ENCODE results near the gene RABL6.
"Not testable (repeated sequence)": the region's sequence is repeated elsewhere in the genome, so short reads cannot be mapped to it uniquely, and the experiment has no call there.

The RABL6 gene

DNA sequence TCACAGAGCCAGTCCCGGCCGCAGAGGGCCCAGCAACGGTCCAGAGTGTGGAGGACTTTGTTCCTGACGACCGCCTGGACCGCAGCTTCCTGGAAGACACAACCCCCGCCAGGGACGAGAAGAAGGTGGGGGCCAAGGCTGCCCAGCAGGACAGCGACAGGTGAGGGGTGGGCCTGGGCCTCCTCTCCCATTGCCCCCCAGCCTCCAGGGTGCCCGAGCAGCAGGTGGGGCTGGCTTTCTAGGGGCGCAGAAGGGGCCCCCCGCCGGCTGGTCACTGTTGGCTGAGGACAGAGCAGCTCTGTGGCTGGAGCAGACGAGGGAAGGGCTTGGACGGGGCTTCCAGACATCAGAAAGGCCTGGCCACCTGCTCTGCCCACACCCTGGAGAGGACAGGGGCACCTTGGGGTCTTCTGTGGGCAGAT lies 30.1 kb downstream of the RABL6 start:
- not testable (repeated sequence) for DNase-seq

DNA sequence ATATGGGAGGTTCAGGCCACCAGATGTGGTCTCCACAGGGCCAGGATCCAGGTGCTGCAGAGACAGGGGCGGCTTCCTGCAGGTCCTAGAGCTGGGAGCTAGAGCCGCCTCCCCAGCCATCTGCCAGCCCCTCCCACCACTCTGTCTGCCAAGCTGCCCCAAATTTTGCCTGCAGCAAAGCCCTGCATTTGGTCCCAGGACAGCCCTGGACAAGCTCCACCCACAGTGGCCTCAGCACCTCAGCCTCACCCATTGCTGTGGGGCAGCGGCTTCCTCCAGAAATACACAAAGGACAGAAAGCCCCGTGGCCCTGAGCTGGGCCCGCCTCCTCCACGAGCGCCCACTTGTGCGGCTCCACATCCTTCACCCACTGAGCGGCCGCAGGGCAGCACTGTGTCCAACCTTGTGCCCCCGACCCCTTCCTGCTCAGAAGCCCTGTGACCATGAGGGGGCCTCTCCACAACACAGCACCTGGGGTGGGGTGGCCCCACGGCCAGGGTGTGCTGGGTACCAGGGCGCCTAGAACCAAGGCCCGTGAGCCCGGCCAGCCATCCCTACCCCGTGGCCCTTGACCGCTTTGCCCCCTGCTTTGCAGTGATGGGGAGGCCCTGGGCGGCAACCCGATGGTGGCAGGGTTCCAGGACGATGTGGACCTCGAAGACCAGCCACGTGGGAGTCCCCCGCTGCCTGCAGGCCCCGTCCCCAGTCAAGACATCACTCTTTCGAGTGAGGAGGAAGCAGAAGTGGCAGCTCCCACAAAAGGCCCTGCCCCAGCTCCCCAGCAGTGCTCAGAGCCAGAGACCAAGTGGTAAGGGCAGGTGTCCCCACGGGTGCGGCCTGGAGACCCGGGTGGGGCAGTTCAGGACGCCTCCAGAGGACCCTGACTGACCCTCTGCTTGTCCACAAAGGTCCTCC lies 30.8 kb downstream of the RABL6 start:
- DNase-seq = no peak

DNA sequence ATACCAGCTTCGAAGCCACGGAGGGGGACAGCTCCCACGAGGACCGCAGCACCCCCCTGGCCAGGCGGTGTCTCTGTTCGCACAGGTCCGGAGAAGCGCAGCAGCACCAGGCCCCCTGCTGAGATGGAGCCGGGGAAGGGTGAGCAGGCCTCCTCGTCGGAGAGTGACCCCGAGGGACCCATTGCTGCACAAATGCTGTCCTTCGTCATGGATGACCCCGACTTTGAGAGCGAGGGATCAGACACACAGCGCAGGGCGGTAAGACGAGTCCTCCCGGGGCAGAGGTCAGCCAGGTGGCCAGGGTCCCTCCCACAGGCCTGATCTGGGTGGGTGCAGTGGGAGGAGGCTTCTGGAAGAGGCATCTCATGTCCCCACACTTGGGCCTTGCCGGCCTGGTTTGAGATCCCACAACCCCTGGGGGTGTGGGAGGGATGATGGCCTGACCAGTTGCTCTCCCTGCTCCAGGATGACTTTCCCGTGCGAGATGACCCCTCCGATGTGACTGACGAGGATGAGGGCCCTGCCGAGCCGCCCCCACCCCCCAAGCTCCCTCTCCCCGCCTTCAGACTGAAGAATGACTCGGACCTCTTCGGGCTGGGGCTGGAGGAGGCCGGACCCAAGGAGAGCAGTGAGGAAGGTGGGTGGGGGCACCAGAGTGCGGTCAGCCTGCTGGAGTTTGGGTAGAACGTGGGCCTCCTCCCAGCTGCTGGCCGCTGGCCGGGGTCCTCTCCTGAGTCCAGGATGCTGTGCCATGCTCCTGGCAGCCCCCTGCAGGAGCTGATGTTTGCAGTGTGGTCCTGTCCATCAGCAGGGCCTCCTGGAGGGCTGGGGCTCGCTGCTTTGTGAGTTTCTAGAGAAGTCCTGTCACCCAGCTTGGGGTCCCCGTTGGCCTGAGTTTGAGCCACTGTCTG lies 31.7 kb downstream of the RABL6 start:
- no peak for DNase-seq

DNA sequence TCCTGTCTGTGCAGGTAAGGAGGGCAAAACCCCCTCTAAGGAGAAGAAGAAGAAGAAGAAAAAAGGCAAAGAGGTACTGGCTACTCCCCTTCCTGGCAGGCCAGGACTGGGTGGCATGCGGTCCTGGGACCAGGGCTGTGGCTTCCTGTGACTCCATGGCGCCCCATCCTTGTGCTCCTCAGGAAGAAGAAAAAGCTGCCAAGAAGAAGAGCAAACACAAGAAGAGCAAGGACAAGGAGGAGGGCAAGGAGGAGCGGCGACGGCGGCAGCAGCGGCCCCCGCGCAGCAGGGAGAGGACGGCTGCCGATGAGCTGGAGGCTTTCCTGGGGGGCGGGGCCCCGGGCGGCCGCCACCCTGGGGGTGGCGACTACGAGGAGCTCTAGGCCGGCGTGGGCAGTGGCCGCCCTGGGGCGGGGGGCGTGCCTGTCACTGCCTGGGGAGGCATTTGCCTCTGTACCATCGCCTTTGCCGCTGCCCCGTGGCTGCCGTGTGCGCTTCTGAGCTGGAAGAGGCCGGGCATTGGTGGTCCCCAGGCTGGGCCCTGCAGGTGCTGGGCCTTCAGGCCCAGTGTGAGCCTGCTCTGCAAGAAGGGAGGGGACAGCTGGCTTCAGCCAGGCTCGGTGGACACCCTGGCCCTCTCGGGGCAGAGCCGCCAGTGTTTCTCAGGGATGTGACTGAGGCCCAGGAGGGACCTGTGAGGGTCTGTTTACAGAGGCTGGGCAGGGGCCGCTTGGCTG lies 32.6 kb downstream of the RABL6 start:
- no peak for DNase-seq

DNA sequence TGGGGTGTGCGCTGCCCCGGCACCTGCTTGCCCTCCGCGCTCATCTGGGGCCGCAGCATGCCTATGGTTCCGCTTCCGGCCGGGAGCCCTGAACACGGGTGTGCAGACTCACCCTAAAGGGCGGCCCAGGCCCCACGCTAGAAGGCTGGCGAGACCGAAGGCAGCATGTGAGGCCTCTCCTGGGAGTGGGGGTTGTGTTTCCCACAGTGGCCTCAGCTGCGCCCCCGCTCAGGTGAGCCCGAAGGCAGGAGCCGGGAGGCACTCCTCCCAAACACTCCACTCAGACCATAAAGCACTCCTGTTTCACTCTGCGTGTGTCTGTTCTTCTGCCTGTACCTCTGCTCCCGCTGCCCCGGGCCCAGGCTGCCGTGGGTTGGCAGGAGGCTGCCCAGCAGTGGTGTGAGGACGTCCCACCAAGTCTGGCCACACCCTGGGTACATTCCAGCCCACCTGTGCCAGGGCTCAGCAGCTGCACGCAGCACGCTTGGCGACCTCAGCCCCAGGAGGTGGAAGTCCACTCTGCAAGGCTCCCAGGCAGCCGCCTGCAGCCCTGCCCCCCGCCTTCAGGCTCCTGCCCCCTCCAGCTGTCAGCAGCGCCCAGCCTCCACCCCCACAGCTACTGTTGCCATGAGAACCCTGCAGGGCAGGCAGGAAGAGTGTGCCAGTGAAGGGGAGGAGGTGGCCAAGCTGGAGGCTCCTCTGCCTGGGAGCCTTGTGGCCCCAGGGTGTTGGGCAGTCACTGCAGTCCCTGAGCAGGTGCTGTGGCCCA lies 33.3 kb downstream of the RABL6 start:
- peak; percentile 52 for DNase-seq

DNA sequence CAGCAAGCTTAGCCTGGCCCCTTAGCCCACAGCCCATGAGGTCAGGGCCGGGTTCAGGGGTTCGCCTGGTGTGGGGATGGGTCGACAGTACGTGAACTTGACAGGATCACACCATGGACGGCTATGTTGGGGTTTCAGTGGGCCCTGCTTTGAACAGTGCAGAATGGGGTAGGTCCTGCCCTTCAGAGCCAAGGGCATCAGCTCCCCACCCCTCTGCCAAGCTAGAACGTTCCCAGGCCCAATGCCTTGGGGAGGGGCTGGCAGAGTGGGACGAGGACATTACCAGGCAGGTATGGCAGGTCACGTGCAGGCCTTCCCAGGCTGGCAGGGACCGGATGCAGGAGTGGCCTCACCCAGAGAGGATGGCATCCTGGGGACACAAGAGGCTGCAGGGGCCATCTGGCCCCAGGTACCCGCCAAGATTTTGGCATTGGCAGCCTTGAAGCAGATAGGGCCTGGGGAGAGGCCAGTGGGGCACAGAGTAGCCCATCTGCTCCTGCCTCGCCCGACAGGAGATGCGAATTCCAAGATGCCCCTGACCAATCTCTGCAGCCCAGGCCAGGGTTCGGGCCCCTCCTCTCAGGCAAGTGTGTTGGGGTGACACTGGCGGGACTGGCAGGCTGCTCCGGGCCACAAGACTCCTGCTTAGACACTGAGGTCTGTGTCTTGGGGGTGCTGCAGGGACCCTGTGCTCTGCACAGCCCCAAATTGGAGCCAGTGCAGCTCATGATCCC lies 34.1 kb downstream of the RABL6 start:
- not testable (repeated sequence) for DNase-seq

DNA sequence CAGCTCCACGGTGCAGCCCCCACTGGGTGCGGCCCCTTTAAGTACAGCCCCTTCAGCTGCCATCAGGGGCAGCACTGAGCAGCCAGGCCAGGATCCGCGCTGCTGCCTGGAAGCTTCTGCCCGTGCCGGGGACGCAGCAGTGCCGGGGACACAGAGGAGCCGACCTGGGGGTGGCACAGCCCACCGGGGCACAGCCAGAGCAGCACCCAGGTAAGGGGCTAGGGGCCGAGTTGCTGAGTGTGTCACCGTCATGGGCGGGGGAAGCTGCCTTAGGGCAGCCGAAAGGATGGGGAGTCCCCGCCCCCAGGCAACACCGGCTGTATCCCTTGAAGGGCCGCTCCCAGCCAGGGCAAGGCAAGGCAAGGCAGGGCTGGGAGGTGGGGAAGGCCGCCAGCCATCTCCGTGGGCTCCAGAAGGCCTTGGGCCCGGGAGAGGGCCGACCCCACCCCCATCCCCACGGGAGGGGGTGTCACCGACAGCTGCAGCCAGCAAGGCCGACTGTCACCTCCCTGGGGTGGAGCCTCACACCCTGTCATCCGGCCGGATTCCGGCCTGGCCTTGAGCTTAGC lies 34.7 kb downstream of the RABL6 start, which contains the start of gene AJM1:
Gene AJM1, plus strand, starts transcription at position 99 of the 569 bp plus-strand sequence. CDS start 1,937 bp downstream, outside the sequence.
- peak; percentile 57 for DNase-seq

DNA sequence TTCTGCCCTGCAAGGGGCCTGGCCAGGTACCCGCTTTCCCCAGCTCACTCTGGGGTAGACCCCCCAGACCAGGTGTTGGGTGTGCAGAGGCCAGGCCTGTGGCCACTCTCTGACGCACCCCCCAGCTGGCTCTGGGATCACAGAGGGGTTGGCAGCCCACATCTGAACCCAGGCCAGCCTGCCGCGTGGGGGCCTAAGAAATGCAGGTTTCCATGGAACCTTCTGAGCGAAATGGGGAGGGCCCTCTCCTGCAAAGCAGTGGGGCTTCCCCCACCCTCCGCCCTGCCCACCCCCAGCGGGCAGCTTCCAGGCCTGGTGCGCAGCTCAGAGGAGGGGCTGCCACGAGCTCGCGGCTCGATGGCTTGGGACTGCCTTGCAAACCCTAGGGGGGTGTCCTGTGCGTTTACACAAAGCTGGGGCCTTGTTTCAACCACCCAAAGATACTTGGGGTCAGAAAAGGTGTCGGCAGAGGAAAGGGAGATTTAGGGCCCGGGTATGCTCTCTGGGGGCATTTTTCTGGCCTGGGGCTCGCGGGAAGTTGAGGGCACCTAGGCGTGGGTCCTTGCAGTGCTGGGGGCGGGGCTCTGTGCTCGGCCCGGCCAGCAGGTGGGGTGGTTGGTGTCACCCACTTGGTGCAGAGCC lies 35.5 kb downstream of the RABL6 start:
- DNase-seq = not testable (repeated sequence)

DNA sequence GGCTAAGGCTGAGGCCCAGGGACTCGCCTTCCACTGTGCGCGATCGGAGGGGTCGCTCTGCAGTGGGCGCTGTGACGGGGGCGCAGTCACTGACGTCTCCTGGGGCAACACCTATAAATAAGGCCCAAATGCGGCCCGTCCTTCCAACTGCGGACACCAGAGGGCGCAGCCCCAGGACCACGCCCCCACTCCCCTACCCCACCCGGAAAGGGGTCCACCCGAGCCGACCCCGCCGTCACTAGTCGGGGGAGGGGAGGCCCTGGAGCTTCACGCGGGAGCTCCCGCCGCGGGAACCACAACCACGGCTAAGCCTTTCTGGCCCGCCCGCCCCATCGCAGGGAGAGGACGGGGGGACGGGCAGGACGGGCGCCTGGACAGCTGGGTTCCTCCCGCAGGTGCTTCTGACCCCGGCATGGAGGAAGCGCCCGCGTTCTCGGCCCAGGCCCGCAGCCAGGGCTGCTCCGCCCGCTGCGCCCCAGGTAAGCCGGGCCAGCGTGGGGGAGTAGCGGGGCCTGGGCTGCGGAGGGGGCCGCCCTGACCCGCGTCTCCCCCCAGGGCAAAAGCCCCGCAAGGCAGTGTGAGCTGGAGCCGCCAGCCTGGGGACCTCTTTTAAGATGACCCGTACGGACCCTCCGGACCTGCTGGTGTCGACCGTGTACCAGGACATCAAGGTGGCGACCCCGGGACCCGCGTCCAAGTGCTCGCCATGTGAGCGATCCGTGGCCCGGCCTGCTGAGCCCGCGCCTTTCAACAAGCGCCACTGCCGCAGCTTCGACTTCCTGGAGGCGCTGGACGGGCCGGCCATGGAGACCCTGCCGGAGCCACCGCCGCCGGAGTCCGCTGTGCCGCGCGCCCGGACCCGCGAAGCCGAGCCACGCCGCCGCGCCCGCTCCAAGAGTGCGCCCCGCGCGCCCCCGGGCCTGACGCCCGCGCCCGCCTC lies 36.3 kb downstream of the RABL6 start:
- not testable (repeated sequence) for DNase-seq

DNA sequence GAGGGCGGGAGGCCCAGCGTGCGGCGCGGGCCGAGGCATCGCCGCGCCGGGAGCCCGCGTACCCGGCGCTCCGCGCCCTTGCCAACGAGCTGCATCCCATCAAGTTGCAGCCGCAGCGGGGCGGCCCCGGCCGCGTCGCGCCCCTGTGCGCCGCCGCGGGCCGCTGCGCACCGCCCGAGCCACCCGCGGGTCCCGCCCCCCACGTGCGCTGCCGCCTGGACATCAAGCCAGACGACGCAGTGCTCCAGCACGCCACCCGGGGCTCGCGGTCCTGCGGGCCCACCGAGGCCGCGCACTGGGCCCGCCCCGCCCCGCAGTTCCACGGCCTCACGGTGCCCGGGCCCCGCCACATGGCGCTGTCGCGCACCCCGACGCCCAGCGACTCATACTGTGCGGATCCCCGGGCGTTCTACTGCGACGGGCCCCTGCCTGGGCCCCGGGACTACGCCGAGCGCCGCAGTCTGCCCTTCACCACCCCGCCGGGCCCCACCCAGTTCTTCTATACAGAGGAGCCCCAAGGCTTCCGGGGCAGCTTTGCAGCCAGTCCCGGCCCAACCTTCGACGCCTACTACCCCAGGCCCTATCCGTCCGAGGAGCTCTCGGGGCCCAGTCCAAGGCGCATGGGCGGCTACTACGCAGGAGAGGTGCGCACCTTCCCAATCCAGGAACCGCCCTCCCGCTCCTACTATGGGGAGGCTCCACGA lies 37.2 kb downstream of the RABL6 start:
- no peak for DNase-seq

DNA sequence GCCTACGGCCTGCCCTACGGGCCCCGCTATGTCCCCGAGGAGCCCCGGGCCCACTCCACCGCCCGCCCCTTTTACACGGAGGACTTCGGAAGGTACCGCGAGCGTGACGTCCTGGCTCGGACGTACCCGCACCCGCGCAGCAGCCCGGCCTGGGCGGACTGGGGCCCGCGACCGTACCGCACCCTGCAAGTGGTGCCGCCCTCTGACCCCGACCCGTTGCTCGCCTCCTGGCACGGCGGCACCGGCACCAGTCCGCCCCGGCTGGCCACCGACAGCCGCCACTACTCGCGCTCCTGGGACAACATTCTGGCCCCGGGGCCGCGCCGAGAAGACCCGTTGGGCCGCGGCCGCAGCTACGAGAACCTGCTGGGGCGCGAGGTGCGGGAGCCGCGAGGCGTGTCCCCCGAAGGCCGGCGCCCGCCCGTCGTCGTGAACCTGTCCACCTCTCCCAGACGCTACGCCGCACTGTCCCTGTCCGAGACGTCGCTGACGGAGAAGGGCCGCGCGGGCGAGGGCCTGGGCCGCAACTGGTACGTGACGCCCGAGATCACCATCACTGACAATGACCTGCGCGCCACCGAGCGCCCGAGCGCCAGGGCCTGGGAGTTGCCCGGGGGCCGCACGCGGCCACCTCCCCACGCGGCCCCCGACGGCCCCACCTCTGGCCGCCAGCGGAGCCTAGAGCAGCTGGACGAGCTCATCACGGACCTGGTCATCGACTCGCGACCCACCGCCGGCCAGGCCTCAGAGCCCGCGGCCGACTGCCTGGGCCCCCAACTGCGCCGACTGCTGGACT lies 37.9 kb downstream of the RABL6 start:
- no peak for DNase-seq

DNA sequence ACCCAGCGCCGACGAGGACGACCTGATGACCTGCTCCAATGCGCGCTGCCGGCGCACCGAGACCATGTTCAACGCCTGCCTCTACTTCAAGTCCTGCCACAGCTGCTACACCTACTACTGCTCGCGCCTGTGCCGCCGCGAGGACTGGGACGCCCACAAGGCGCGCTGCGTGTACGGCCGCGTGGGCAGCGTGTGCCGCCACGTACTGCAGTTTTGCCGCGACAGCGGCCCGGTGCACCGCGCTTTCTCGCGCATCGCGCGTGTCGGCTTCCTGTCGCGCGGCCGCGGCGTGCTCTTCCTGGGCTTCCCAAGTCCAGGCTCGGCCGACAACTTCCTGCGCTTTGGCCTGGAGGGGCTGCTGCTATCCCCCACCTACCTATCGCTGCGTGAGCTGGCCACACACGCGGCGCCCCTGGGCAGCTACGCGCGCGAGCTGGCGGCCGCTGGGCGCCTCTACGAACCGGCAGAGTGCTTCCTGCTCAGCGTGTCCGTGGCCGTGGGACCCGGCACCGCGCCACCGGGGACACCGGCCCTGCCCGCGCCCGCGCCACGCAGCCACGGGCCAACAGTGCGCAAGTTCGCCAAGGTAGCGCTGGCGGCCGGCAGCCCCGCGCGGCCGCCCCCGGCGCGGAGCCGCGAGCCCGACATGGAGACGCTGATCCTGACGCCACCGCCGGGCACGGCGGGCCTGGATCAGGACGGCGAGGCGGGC lies 38.8 kb downstream of the RABL6 start:
- no peak for DNase-seq

DNA sequence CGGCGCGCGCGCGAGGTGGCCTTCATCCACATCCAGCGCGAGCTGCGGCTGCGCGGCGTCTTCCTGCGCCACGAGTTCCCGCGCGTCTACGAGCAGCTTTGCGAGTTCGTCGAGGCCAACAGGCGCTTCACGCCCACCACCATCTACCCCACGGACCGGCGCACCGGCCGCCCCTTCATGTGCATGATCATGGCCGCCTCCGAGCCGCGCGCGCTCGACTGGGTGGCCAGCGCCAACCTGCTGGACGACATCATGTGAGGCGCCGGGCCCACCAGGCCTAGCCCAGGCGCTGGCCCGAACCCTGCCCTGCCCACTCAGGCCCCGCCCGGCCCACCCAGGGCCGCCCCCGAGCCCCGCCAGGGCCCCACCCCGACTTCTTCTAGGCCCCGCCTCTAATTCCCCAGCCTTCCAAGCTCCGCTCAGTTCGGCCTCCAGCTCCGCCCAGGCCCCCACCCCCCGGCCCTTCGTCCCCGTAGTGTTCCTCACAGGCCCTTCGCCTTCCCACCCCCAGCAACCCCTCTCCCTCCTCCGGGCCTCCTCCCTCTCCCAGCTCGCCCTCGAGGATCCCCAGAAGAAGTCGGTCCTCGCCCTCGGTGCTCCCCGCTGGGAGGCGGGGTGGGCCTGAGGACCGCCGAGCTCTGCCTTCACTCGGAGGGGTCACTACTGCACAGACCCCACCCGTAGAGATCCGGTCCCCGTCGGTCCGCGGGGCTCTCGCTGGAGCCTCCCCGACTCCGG lies 39.5 kb downstream of the RABL6 start:
- no peak for DNase-seq

DNA sequence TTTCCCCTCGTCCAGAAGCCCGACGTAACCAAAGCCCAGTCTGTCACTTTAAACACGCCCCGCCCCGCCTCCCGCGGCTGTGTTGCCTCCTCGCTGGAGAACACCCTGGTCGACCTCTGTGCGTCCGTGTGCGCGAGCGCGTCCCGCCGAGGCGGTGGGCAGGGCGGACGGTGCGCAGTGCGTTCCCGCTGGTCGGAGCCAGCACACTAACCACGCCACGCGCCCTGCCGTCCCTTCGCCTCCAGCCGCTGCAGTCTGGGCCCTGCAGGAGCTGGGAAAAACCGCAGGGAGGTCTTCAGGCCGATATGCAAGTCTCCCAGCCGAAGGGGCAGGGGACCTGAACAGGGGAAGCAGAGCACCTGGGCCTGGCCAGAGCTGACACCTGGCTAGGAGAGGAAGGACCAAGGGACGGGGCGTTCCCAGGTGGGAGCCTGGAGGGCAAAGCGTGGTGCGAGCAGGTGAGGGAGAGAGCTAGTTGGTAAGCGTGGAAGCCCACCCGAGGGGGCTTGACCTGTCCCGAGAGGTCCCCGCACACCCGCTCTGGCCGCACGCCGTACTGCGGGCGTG lies 40.2 kb downstream of the RABL6 start:
- peak; percentile 45 for DNase-seq

DNA sequence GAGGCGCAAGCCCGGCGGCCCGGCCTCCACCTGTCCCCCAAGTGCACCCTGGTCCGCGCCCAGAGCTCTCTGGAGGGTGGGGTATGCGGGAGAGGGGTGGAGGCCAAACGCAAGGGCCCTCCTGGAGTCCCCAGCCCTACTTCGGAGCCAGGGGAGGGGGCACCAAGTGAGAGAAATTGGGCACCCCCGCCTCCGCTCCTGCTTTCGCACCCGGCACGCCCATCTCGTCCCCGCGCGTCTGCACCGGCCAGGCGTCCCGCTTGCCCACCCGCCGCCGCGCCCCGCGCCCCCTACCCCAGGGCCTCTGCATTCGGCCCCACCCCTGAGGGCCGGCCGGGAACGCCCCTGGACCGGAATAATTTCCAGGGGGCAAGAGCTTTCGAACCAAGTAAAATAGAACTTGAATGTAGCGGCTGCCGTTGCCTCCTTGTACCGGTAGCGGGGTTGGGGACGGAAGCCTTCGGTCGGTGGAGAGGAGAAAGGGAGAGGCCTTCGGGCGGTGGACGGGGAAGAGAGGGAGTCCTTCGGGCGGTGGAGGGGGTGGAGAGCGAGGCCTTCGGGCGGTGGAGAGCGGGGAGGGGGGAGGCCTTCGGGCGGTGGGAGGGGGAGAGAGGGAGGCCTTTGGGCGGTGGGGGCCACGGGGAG lies 40.8 kb downstream of the RABL6 start:
- peak; percentile 40 for DNase-seq
